ENCODE measurements around the gene SLC25A2.
"Not testable (repeated sequence)": the region's sequence is repeated elsewhere in the genome, so short reads cannot be mapped to it uniquely, and the experiment has no call there.

- not testable (repeated sequence) for TF ChIP-seq CTCF, POLR2AphosphoS5, EP300, POLR2A (IDR thresholded peaks at IDR 0.05)
These were observed 28.7 kb upstream of the SLC25A2 start for GRCh38 chr5:141332571-141332970.
